ENCODE data around the gene JSRP1.
A peak's percentile ranks its signal among the peaks of the same experiment; 100 is the strongest.

JSRP1 gene

GRCh38 chr19:2231621-2232221, 24.5 kb downstream of the JSRP1 start:
- peak; percentile 31 for DNase-seq

GRCh38 chr19:2230807-2231533, 25.2 kb downstream of the JSRP1 start:
- no peak for DNase-seq

GRCh38 chr19:2230033-2230531, 26.1 kb downstream of the JSRP1 start:
- no peak for DNase-seq

- DNase-seq = no peak
Measured at GRCh38 chr19:2229103-2230032, 26.8 kb downstream of the JSRP1 start.

GRCh38 chr19:2228157-2229030, 27.8 kb downstream of the JSRP1 start:
- DNase-seq = no peak

- DNase-seq = no peak
Measured at GRCh38 chr19:2227415-2228156, 28.6 kb downstream of the JSRP1 start.

- DNase-seq = no peak
Measured at GRCh38 chr19:2226840-2227360, 29.3 kb downstream of the JSRP1 start.

- DNase-seq = no peak
Measured at GRCh38 chr19:2226051-2226839, 30.0 kb downstream of the JSRP1 start.

- DNase-seq = no peak
Measured at GRCh38 chr19:2225415-2226050, 30.7 kb downstream of the JSRP1 start.

GRCh38 chr19:2224754-2225349, 31.4 kb downstream of the JSRP1 start:
- no peak for DNase-seq

- DNase-seq = no peak
Measured at GRCh38 chr19:2223959-2224358, 32.3 kb downstream of the JSRP1 start.

- DNase-seq = no peak
Measured at GRCh38 chr19:2223391-2223790, 32.8 kb downstream of the JSRP1 start.

GRCh38 chr19:2221918-2222317, 34.3 kb downstream of the JSRP1 start:
- no peak for DNase-seq

- no peak for DNase-seq
Measured at GRCh38 chr19:2221250-2221831, 34.9 kb downstream of the JSRP1 start.

GRCh38 chr19:2219726-2220125, 36.5 kb downstream of the JSRP1 start:
- no peak for DNase-seq

- DNase-seq = no peak
Measured at GRCh38 chr19:2217591-2217990, 38.6 kb downstream of the JSRP1 start.

- DNase-seq = no peak
Measured at GRCh38 chr19:2216361-2217225, 39.6 kb downstream of the JSRP1 start.

GRCh38 chr19:2215281-2215751, 40.9 kb downstream of the JSRP1 start:
- DNase-seq = peak; percentile 55

Measured in activated CD4-positive, alpha-beta T cell treated with anti-CD3 and anti-CD28 coated beads for 48 hours (primary cell).